ENCODE measurements around the gene SNRNP48.

- TF ChIP-seq POLR2A (IDR thresholded peaks at IDR 0.05) (no peak), CTCF (IDR thresholded peaks at IDR 0.05) (no peak)
Measured at GRCh38 chr6:7604506-7604905, 14.5 kb downstream of the SNRNP48 start.
